ENCODE data around the gene XPR1.
"Not testable (repeated sequence)": the region's sequence is repeated elsewhere in the genome, so short reads cannot be mapped to it uniquely, and the experiment has no call there.

XPR1 gene

DNA sequence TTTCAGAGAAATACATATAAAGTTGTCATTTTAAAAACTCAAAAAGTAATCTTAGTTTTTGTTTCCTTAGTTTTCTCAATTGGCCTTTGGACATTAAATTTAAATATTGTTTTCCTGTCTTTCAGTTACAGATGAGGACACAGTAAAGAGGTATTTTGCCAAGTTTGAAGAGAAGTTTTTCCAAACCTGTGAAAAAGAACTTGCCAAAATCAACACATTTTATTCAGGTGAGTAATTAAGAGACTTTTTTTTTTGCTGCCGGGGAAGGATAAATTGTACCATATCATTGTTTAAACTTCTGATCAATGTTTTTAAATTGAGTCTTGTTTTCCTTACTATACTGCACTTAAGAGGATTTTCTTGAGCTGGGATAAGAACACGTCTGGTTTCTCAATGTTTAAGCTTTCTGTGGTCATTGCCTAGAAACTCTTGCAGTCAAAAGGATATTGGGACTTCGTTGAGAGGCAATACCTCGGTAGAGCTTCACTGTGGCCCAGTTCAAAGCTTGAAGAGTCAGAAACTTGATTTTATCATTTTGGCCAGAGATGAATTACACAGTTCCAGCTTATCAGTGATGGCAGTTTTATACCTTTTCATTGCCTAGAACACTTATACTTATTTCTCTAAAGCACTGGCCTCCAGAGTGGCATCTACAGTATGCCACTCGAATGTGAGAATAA is 155.9 kb downstream of the XPR1 start:
- H3K36me3 ChIP-seq (ENCODE audit: control insufficient read depth in 5 of 5, insufficient read depth in 5 of 5, low read length in 5 of 5), result peaks cover 0 to 16% (median 2%) of the 10 kb centered on the region in 5 donors
- H3K9me3 ChIP-seq (ENCODE audit: control insufficient read depth in 5 of 5, low read length in 5 of 5), result no peaks in the 10 kb centered on the region
- H3K27ac ChIP-seq (ENCODE audit: low read depth, low read length), result no peak overlapping the region
- no peak overlapping the region for H3K4me3 ChIP-seq (ENCODE audit: low read depth in 1 of 5, low read length in 5 of 5)
- no peaks in the 10 kb centered on the region for H3K27me3 ChIP-seq (ENCODE audit: control insufficient read depth in 5 of 5, insufficient read depth in 4 of 5, low read length in 5 of 5)
- peaks cover 0 to 4% (median 0%) of the 10 kb centered on the region in 5 donors for H3K4me1 ChIP-seq (ENCODE audit: control insufficient read depth in 5 of 5, insufficient read depth in 5 of 5, low read length in 5 of 5)
- H3K9ac ChIP-seq (ENCODE audit: low read length in 5 of 5), result no peak overlapping the region

DNA sequence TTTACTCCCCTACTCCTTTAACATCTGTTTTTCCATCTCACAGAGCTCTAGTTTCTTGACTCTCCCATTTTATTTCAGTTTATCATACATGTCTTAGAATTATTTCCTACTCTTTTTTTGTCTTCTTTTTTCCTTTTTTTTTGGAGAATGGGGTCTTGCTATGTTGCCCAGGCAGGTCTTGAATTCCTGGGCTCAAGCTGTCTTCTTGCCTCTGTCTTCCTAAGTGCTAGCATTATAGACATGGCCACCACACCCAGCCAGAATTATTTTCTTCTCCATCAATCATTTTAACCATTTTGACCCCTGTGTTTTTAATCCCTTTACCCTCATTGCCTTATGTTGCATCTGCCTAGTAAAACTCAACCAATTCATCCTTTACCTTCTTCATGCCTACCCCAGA is 157.6 kb downstream of the XPR1 start:
- Histone ChIP-seq H3K4me1 (ENCODE audit: control insufficient read depth in 5 of 5, insufficient read depth in 5 of 5, low read length in 5 of 5) (peaks cover 0 to 10% (median 0%) of the 10 kb centered on the region in 5 donors), H3K27me3 (ENCODE audit: control insufficient read depth in 5 of 5, insufficient read depth in 4 of 5, low read length in 5 of 5) (no peaks in the 10 kb centered on the region), H3K36me3 (ENCODE audit: control insufficient read depth in 5 of 5, insufficient read depth in 5 of 5, low read length in 5 of 5) (peaks cover 0 to 16% (median 2%) of the 10 kb centered on the region in 5 donors), H3K27ac (ENCODE audit: low read depth, low read length) (no peak overlapping the region), H3K9me3 (ENCODE audit: control insufficient read depth in 5 of 5, low read length in 5 of 5) (no peaks in the 10 kb centered on the region), H3K4me3 (ENCODE audit: low read depth in 1 of 5, low read length in 5 of 5) (no peak overlapping the region), H3K9ac (ENCODE audit: low read length in 5 of 5) (no peak overlapping the region)

DNA sequence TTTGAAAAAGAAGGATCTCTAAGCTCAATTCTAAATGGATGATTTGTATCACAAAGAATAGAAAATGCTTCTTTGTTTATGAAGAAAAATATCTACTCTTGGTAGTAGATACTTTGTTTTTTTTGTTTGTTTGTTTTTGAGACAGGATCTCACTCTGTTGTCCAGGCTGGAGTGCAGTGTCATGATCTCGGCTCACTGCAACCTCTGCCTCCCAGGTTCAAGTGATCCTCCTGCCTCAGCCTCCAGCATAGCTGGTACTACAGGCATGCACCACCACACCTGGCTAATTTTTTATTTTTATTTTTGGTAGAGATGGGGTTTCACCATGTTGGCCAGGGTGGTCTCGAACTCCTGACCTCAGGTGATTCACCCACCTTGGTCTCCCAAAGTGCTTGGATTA is 159.3 kb downstream of the XPR1 start:
- H3K27me3 ChIP-seq (ENCODE audit: control insufficient read depth in 5 of 5, insufficient read depth in 4 of 5, low read length in 5 of 5); H3K4me1 ChIP-seq (ENCODE audit: control insufficient read depth in 5 of 5, insufficient read depth in 5 of 5, low read length in 5 of 5); H3K27ac ChIP-seq (ENCODE audit: low read depth, low read length); H3K4me3 ChIP-seq (ENCODE audit: low read depth in 1 of 5, low read length in 5 of 5); H3K9ac ChIP-seq (ENCODE audit: low read length in 5 of 5); H3K9me3 ChIP-seq (ENCODE audit: control insufficient read depth in 5 of 5, low read length in 5 of 5): not testable (repeated sequence)
- peaks cover 0 to 16% (median 2%) of the 10 kb centered on the region in 5 donors for H3K36me3 ChIP-seq (ENCODE audit: control insufficient read depth in 5 of 5, insufficient read depth in 5 of 5, low read length in 5 of 5)

DNA sequence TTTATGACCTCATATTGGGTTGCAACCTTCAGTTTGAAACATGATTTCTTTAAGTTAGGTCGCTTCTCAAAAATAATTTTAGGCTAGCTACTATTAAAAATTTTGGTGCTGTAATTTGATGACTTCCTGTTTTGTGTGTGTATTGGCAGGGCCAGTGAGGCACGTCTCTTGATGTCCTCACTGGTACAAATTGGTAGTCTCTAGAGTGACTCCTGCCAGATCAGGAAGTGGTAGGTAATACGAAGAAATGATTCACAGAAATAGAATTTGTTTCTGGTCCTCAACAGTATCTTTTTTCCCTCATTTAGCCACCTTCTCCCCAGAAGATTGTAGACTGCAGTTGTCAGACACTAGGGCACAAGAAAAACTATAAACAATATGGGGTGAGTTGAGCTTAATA is 160.0 kb downstream of the XPR1 start:
- Histone ChIP-seq H3K27ac (ENCODE audit: low read depth, low read length) (no peak overlapping the region), H3K9ac (ENCODE audit: low read length in 5 of 5) (no peak overlapping the region), H3K4me3 (ENCODE audit: low read depth in 1 of 5, low read length in 5 of 5) (no peak overlapping the region), H3K27me3 (ENCODE audit: control insufficient read depth in 5 of 5, insufficient read depth in 4 of 5, low read length in 5 of 5) (no peaks in the 10 kb centered on the region), H3K36me3 (ENCODE audit: control insufficient read depth in 5 of 5, insufficient read depth in 5 of 5, low read length in 5 of 5) (peaks cover 0 to 16% (median 2%) of the 10 kb centered on the region in 5 donors), H3K4me1 (ENCODE audit: control insufficient read depth in 5 of 5, insufficient read depth in 5 of 5, low read length in 5 of 5) (peaks cover 0 to 10% (median 0%) of the 10 kb centered on the region in 5 donors), H3K9me3 (ENCODE audit: control insufficient read depth in 5 of 5, low read length in 5 of 5) (no peaks in the 10 kb centered on the region)

DNA sequence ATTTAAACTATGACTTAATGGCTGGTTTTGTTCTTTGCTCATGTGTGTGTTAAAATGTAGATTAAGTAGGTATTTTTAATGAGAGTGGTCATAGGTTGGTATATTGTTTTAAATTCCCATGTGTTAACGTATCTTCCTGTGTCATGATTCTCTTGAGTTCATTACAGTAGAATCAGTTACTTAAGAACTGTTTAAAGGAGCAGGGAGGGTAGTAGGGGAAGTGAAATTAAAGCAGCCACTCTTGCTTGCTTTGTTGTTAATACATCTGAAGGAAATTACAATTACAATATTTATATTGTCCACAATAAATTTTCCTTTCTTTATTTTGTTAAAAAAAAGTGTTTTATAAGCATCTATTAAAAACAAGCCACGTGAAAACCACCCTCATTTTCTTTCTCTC is 161.6 kb downstream of the XPR1 start:
- H3K4me1 ChIP-seq (ENCODE audit: control insufficient read depth in 5 of 5, insufficient read depth in 5 of 5, low read length in 5 of 5), result peaks cover 0 to 10% (median 0%) of the 10 kb centered on the region in 5 donors
- peaks cover 0 to 9% (median 2%) of the 10 kb centered on the region in 5 donors for H3K36me3 ChIP-seq (ENCODE audit: control insufficient read depth in 5 of 5, insufficient read depth in 5 of 5, low read length in 5 of 5)
- no peaks in the 10 kb centered on the region for H3K9me3 ChIP-seq (ENCODE audit: control insufficient read depth in 5 of 5, low read length in 5 of 5)
- no peak overlapping the region for H3K4me3 ChIP-seq (ENCODE audit: low read depth in 1 of 5, low read length in 5 of 5)
- H3K27ac ChIP-seq (ENCODE audit: low read depth, low read length), result no peak overlapping the region
- H3K27me3 ChIP-seq (ENCODE audit: control insufficient read depth in 5 of 5, insufficient read depth in 4 of 5, low read length in 5 of 5), result no peaks in the 10 kb centered on the region
- no peak overlapping the region for H3K9ac ChIP-seq (ENCODE audit: low read length in 5 of 5)

DNA sequence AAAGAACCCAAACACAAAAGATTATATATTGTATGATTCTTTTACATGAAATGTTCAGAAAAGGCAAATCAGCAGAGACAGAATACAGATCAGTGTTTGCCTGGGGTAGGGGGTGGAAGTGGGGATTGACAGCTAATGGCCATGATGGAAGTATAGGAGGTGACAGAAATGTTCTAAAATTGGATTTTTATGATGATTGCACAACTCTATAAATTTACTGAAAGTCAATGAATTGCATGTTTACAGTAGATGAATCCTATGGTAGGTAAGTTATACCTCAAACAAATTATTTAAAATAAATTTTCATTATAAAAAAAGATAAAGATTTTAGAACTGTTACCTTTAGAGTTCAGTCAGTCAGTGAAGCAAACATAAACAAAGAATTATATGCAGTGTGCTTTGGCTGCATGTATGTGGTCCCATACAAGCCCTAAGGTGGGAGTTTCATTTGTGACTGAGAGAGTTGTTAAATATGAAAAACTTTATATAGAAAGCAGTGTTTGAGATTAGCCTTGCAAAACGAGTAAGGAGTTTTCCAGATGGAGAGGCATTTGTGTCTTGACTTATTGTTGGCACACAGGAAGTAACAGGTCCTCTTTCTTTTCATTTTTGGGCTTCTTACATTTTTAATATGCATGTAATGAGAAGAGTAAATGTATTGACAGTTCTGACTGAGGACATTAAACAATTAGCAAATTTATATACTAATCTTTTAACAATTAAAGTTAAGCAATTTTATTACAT is 165.2 kb downstream of the XPR1 start:
- Histone ChIP-seq H3K9me3 (ENCODE audit: control insufficient read depth in 5 of 5, low read length in 5 of 5) (no peaks in the 10 kb centered on the region), H3K9ac (ENCODE audit: low read length in 5 of 5) (no peak overlapping the region), H3K4me1 (ENCODE audit: control insufficient read depth in 5 of 5, insufficient read depth in 5 of 5, low read length in 5 of 5) (peaks cover 0 to 10% (median 0%) of the 10 kb centered on the region in 5 donors), H3K36me3 (ENCODE audit: control insufficient read depth in 5 of 5, insufficient read depth in 5 of 5, low read length in 5 of 5) (no peaks in the 10 kb centered on the region), H3K4me3 (ENCODE audit: low read depth in 1 of 5, low read length in 5 of 5) (no peak overlapping the region), H3K27ac (ENCODE audit: low read depth, low read length) (no peak overlapping the region), H3K27me3 (ENCODE audit: control insufficient read depth in 5 of 5, insufficient read depth in 4 of 5, low read length in 5 of 5) (no peaks in the 10 kb centered on the region)

DNA sequence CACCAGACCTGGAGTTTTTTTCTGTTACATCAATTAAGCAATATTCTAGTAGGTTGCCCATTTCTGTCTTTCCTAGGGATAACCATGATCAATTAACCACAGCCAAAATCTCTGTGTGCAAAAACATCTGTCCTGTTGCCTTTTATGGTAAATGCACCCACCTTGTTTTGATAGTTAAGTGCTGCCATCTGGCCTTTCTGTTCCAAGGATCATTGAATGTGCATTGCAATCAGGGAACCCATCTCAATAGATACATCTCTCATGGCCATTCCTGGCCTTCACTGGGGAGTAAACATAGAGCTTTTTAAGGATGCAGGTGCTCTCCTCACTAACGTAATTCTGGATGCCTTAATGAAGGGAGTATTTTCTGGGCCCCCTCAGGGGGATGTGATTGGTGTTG is 169.1 kb downstream of the XPR1 start:
- no peaks in the 10 kb centered on the region for H3K9me3 ChIP-seq (ENCODE audit: control insufficient read depth in 5 of 5, low read length in 5 of 5)
- no peaks in the 10 kb centered on the region for H3K27me3 ChIP-seq (ENCODE audit: control insufficient read depth in 5 of 5, insufficient read depth in 4 of 5, low read length in 5 of 5)
- H3K9ac ChIP-seq (ENCODE audit: low read length in 5 of 5), result no peak overlapping the region
- H3K36me3 ChIP-seq (ENCODE audit: control insufficient read depth in 5 of 5, insufficient read depth in 5 of 5, low read length in 5 of 5), result peaks cover 0 to 4% (median 0%) of the 10 kb centered on the region in 5 donors
- H3K27ac ChIP-seq (ENCODE audit: low read depth, low read length), result no peak overlapping the region
- H3K4me1 ChIP-seq (ENCODE audit: control insufficient read depth in 5 of 5, insufficient read depth in 5 of 5, low read length in 5 of 5), result no peaks in the 10 kb centered on the region
- H3K4me3 ChIP-seq (ENCODE audit: low read depth in 1 of 5, low read length in 5 of 5), result no peak overlapping the region

DNA sequence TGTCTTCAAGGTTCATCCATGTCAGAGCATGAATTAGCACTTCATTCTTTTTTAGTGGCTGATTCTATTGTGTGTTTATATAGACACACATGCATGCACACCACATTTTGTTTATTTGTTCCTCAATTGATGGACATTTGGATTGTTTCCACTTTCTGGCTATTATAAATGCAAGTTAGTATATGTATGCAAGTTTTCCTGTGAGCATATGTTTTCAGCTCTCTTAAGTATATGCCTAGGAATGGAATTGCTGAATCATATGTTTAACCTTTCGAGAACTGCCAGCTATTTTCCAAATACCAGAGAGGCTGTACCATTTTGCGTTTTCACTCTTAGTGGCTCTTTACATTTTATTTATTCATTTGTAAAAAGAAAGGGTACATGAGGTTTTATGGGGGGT is 171.0 kb downstream of the XPR1 start:
- H3K36me3 ChIP-seq (ENCODE audit: control insufficient read depth in 5 of 5, insufficient read depth in 5 of 5, low read length in 5 of 5), result peaks cover 0 to 19% (median 4%) of the 10 kb centered on the region in 5 donors
- no peaks in the 10 kb centered on the region for H3K9me3 ChIP-seq (ENCODE audit: control insufficient read depth in 5 of 5, low read length in 5 of 5)
- no peak overlapping the region for H3K27ac ChIP-seq (ENCODE audit: low read depth, low read length)
- H3K9ac ChIP-seq (ENCODE audit: low read length in 5 of 5), result no peak overlapping the region
- H3K4me3 ChIP-seq (ENCODE audit: low read depth in 1 of 5, low read length in 5 of 5), result no peak overlapping the region
- H3K4me1 ChIP-seq (ENCODE audit: control insufficient read depth in 5 of 5, insufficient read depth in 5 of 5, low read length in 5 of 5), result no peaks in the 10 kb centered on the region
- no peaks in the 10 kb centered on the region for H3K27me3 ChIP-seq (ENCODE audit: control insufficient read depth in 5 of 5, insufficient read depth in 4 of 5, low read length in 5 of 5)

DNA sequence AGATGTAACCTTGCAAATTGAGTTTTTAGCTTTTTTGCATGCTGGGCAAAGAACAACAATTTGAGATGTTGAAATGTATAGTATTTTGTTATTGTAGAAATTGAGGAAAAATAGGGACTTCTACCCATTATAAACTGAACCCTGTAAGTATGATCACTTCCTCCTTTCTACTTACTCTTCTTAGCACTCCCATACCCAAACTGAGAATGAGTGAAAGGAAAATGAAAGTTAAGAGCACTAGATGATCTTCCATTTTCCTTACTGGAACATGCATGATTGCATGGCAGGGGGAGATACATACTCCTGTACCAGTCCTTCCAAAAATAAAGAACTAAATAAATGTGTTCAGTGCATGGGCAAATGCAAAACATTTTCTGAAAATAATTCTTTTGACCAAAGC is 173.5 kb downstream of the XPR1 start:
- Histone ChIP-seq H3K9me3 (ENCODE audit: control insufficient read depth in 5 of 5, low read length in 5 of 5) (no peaks in the 10 kb centered on the region), H3K27ac (ENCODE audit: low read depth, low read length) (no peak overlapping the region), H3K36me3 (ENCODE audit: control insufficient read depth in 5 of 5, insufficient read depth in 5 of 5, low read length in 5 of 5) (peaks cover 0 to 25% (median 6%) of the 10 kb centered on the region in 5 donors), H3K4me1 (ENCODE audit: control insufficient read depth in 5 of 5, insufficient read depth in 5 of 5, low read length in 5 of 5) (no peaks in the 10 kb centered on the region), H3K4me3 (ENCODE audit: low read depth in 1 of 5, low read length in 5 of 5) (no peak overlapping the region), H3K27me3 (ENCODE audit: control insufficient read depth in 5 of 5, insufficient read depth in 4 of 5, low read length in 5 of 5) (no peaks in the 10 kb centered on the region), H3K9ac (ENCODE audit: low read length in 5 of 5) (no peak overlapping the region)

DNA sequence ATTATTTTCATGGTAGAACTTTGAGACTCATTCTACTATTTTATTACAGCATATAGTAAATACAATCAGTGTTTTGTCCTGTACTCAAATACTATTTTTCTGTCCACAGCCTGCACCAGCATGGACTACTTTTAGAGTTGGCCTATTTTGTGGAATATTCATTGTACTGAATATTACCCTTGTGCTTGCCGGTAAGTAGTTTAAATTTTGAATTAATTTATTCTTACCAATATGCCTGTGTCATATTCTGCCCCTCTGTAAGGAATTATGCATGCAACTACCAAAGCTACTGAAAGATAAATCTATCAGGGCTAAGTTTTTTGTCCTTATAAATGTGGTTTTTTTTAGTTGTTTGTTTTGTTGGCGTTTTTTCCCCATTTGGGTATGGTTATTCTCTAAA is 179.5 kb downstream of the XPR1 start:
- Histone ChIP-seq H3K9me3 (ENCODE audit: control insufficient read depth in 5 of 5, low read length in 5 of 5) (no peaks in the 10 kb centered on the region), H3K27ac (ENCODE audit: low read depth, low read length) (no peak overlapping the region), H3K27me3 (ENCODE audit: control insufficient read depth in 5 of 5, insufficient read depth in 4 of 5, low read length in 5 of 5) (no peaks in the 10 kb centered on the region), H3K4me3 (ENCODE audit: low read depth in 1 of 5, low read length in 5 of 5) (no peak overlapping the region), H3K36me3 (ENCODE audit: control insufficient read depth in 5 of 5, insufficient read depth in 5 of 5, low read length in 5 of 5) (peaks cover 4 to 33% (median 12%) of the 10 kb centered on the region in 5 donors), H3K4me1 (ENCODE audit: control insufficient read depth in 5 of 5, insufficient read depth in 5 of 5, low read length in 5 of 5) (no peaks in the 10 kb centered on the region), H3K9ac (ENCODE audit: low read length in 5 of 5) (no peak overlapping the region)

Data from subcutaneous abdominal adipose tissue (tissue), 5 donors.